DOHH2 (cell line): ENCODE measurements around the gene HMGB3.

Source experiments
- H3F3A ChIP-seq: fragments of 200-600 bp; sonication (generic), shearing (Covaris generic); 2 replicates; pipeline ENCODE4 v1.6.0; 2016; ENCODE audit warnings: antibody characterized with exemption, mild to moderate bottlenecking; ENCODE audit not compliant: control insufficient read depth, insufficient read depth
- H3K27ac ChIP-seq: fragments of 200-600 bp; sonication (generic); 2 replicates; pipeline ENCODE4 v1.5.1; 2014; ENCODE audit warnings: low read depth, mild to moderate bottlenecking, low read length, moderate library complexity
- H3K27me3 ChIP-seq: fragments of 200-600 bp; sonication (generic); 2 replicates; pipeline ENCODE4 v1.6.1; 2014; ENCODE audit warnings: mild to moderate bottlenecking, low read length, mixed read lengths; ENCODE audit not compliant: control insufficient read depth
- H3K36me3 ChIP-seq: fragments of 200-600 bp; sonication (generic); 2 replicates; pipeline ENCODE4 v1.6.1; 2014; ENCODE audit warnings: mild to moderate bottlenecking, low read length, moderate library complexity, mixed read lengths; ENCODE audit not compliant: control insufficient read depth
- H3K4me1 ChIP-seq: fragments of 200-600 bp; sonication (generic); 2 replicates; pipeline ENCODE4 v1.6.1; 2014; ENCODE audit warnings: mild to moderate bottlenecking, low read length, mixed read lengths; ENCODE audit not compliant: control insufficient read depth
- H3K4me2 ChIP-seq: fragments of 200-600 bp; sonication (generic); 2 replicates; pipeline ENCODE4 v1.6.0; 2014; ENCODE audit warnings: mild to moderate bottlenecking, low read length, moderate library complexity
- H3K4me3 ChIP-seq: fragments of 200-600 bp; sonication (generic); 2 replicates; pipeline ENCODE4 v1.5.1; 2014; ENCODE audit warnings: mild to moderate bottlenecking, low read length, mixed read lengths
- H3K79me2 ChIP-seq: fragments of 200-600 bp; sonication (generic); 2 replicates; pipeline ENCODE4 v1.6.1; 2014; ENCODE audit warnings: mild to moderate bottlenecking, low read length, mixed read lengths; ENCODE audit not compliant: control insufficient read depth
- H3K9me2 ChIP-seq: fragments of 200-600 bp; sonication (generic); replicated peaks from 2 replicates; pipeline ENCODE4 v1.6.1; 2014; ENCODE audit warnings: mild to moderate bottlenecking, low read length, mixed read lengths; ENCODE audit not compliant: control insufficient read depth
- H3K9me3 ChIP-seq: fragments of 200-600 bp; sonication (generic); 2 replicates; pipeline ENCODE4 v1.6.1; 2014; ENCODE audit warnings: antibody characterized with exemption, low read length, mixed read lengths; ENCODE audit not compliant: control insufficient read depth, insufficient read depth
- H4K20me1 ChIP-seq: fragments of 200-600 bp; sonication (generic); 2 replicates; pipeline ENCODE4 v1.6.0; 2014; ENCODE audit warnings: low read depth, mild to moderate bottlenecking, antibody characterized with exemption, low read length, moderate library complexity; ENCODE audit not compliant: control insufficient read depth, insufficient read depth
- EZH2phosphoT487 ChIP-seq: fragments of 200-600 bp; sonication (generic); IDR thresholded peaks from 2 replicates; pipeline ENCODE4 v1.6.1; 2017; ENCODE audit warnings: borderline replicate concordance, mild to moderate bottlenecking, antibody characterized with exemption, low read length, moderate library complexity, mixed read lengths
- TF ChIP-seq, protein P1 (sequence below): fragments of 200-600 bp; sonication (generic); IDR thresholded peaks from one replicate; pipeline ENCODE4 v1.5.1; 2014; ENCODE audit warnings: antibody characterized with exemption, mild to moderate bottlenecking, low read depth, low read length; ENCODE audit not compliant: poor library complexity, severe bottlenecking

Gene HMGB3

GRCh38 chrX:150941580-150941979 is 41.6 kb upstream of the HMGB3 start:
- TF ChIP-seq, protein P1, sequence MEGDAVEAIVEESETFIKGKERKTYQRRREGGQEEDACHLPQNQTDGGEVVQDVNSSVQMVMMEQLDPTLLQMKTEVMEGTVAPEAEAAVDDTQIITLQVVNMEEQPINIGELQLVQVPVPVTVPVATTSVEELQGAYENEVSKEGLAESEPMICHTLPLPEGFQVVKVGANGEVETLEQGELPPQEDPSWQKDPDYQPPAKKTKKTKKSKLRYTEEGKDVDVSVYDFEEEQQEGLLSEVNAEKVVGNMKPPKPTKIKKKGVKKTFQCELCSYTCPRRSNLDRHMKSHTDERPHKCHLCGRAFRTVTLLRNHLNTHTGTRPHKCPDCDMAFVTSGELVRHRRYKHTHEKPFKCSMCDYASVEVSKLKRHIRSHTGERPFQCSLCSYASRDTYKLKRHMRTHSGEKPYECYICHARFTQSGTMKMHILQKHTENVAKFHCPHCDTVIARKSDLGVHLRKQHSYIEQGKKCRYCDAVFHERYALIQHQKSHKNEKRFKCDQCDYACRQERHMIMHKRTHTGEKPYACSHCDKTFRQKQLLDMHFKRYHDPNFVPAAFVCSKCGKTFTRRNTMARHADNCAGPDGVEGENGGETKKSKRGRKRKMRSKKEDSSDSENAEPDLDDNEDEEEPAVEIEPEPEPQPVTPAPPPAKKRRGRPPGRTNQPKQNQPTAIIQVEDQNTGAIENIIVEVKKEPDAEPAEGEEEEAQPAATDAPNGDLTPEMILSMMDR: no peak
- no peak for TF ChIP-seq EZH2phosphoT487
- no peak overlapping the region for H3K4me2 ChIP-seq

GRCh38 chrX:150942942-150943594 is 40.1 kb upstream of the HMGB3 start:
- Histone ChIP-seq H3F3A (no peaks in the 10 kb centered on the region), H3K9me3 (no peaks in the 10 kb centered on the region), H3K27ac (no peak overlapping the region), H3K4me3 (no peak overlapping the region), H3K79me2 (no peaks in the 10 kb centered on the region), H3K36me3 (no peaks in the 10 kb centered on the region), H3K9me2 (no peaks in the 10 kb centered on the region), H3K4me1 (no peaks in the 10 kb centered on the region), H3K27me3 (peaks cover 7% of the 10 kb centered on the region; the same call in 1 of the 2 replicates), H3K4me2 (no peak overlapping the region), H4K20me1 (no peaks in the 10 kb centered on the region)
- no peak for TF ChIP-seq EZH2phosphoT487
- TF ChIP-seq, protein P1: no peak

More at GRCh38 chrX:150941580-150941979, 41.6 kb upstream of the HMGB3 start:
- Histone ChIP-seq H3K9me2 (no peaks in the 10 kb centered on the region), H4K20me1 (no peaks in the 10 kb centered on the region), H3K4me1 (no peaks in the 10 kb centered on the region), H3K27ac (no peak overlapping the region), H3K4me3 (no peak overlapping the region), H3K9me3 (no peaks in the 10 kb centered on the region), H3K27me3 (no peaks in the 10 kb centered on the region), H3K79me2 (no peaks in the 10 kb centered on the region), H3F3A (no peaks in the 10 kb centered on the region), H3K36me3 (no peaks in the 10 kb centered on the region)

DNA sequence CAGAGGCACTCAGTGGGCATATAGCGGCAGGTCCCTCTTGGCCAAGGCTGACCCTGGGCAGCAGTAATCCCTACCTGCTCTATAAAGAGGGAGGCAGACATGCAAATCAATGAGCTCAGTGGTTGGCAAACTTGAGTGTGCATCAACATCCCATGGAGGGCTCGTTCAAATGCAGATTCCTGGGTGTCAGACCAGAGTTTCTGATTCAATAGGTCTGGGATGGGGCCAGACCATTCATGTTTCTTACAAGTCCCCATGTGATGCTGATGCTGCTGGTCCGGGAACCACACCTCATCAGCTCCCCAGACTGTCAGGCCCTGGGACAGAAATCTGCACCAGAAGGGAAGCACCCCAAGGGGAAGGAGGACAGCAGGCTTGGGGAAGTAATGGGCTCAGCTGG is 38.9 kb upstream of the HMGB3 start:
- Histone ChIP-seq H3F3A (no peaks in the 10 kb centered on the region), H3K9me2 (no peaks in the 10 kb centered on the region), H4K20me1 (no peaks in the 10 kb centered on the region), H3K4me1 (no peaks in the 10 kb centered on the region), H3K9me3 (no peaks in the 10 kb centered on the region), H3K79me2 (no peaks in the 10 kb centered on the region), H3K36me3 (no peaks in the 10 kb centered on the region), H3K4me2 (no peak overlapping the region), H3K27ac (no peak overlapping the region), H3K27me3 (peaks cover 7% of the 10 kb centered on the region; the same call in 1 of the 2 replicates), H3K4me3 (no peak overlapping the region)
- TF ChIP-seq EZH2phosphoT487: no peak
- TF ChIP-seq, protein P1: no peak
